IPS-18c (cell line): ENCODE measurements around the gene TNIP1.

ENCODE experiments used
- H3K4me3 ChIP-seq: 2 replicates; pipeline ENCODE4 v1.7.0; 2013; ENCODE audit warnings: low read depth, mild to moderate bottlenecking, low read length, moderate library complexity; ENCODE audit not compliant: insufficient read depth
- H3K9me3 ChIP-seq: one replicate; pipeline ENCODE4 v1.6.1; 2013; ENCODE audit warnings: mild to moderate bottlenecking, low read length, moderate library complexity; ENCODE audit not compliant: control insufficient read depth, insufficient read depth

The TNIP1 gene, protein sequence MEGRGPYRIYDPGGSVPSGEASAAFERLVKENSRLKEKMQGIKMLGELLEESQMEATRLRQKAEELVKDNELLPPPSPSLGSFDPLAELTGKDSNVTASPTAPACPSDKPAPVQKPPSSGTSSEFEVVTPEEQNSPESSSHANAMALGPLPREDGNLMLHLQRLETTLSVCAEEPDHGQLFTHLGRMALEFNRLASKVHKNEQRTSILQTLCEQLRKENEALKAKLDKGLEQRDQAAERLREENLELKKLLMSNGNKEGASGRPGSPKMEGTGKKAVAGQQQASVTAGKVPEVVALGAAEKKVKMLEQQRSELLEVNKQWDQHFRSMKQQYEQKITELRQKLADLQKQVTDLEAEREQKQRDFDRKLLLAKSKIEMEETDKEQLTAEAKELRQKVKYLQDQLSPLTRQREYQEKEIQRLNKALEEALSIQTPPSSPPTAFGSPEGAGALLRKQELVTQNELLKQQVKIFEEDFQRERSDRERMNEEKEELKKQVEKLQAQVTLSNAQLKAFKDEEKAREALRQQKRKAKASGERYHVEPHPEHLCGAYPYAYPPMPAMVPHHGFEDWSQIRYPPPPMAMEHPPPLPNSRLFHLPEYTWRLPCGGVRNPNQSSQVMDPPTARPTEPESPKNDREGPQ

DNA sequence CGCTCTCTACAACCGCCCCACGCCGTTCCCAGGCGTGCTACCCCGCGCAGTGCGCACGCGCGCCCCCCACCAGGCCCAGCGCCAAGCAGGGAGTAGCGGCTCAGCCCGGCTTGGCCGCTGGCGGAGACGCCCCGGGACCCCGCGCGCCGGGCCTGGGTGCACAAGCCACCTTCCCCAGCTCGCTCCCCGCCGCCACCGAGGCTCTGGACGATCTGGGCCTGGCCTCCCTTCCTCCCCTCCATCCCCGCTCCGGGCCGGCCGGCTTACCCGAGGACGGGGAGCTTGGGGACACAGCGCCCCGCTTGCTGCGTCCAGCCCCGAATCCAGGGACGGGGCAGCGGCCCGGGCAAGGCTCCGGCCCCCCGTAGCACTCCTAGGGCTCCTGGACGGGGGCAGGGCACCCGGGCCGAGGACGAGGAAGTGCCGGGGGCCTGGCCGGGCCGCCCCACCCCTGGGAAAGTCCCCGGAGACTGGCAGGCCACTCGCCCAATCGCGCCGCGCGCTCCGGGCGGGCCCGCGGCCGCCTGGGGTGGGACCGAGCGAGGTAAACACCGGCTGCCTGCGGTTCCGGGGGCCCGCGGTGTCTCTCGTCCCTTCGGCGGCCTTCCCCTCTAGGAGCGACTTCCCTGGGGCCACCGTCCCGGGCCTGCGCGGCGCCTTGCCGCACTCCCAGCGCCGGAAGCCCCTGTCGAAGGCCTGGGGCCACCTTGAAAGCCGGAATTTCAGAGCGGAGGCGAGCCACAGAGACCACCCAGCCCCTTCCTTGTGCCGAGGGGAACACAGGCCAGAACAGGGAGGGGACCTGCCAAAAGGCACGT is at the start of gene TNIP1:
Gene TNIP1, minus strand, starts transcription at position 422 of the 818 bp plus-strand sequence. CDS start 15,939 bp downstream, outside the sequence.
- peak within 1 kb of the TSS; percentile 96 for H3K4me3 ChIP-seq
- peaks cover 2% of the 10 kb centered on the region for H3K9me3 ChIP-seq

DNA sequence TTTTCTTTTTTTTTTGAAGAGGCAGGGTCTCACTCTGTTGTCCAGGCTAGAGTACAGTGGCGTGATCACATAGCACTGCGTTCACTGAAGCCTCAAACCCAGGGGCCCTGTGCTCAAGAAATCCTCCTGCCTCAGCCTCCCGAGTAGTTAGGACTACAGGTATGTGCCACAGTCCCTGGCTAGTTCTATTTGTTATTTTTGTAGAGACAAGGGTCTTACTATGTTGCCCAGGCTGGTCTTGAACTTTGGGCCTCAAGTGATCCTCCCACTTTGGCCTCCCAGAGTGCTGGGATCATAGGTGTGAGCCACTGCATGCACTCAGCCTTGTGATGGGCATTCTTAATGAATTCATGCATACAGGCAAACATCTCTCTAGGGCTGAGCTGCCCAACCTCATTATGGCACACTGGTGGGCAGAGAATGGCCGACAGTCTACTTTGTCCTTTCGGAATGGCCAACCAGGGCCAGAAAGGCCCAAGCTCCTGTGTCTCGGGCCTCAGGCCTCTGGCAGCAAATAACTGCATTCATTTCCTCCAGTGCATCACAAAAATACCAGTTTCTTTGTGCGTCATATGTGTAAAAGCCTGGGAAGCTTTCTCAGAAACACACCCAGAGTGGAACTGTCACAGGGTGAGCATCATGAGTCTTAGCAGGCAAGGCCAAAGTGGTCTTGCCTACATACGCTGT is 49.5 kb upstream of the TNIP1 start:
- Histone ChIP-seq H3K9me3 (no peaks in the 10 kb centered on the region), H3K4me3 (no peak overlapping the region)

DNA sequence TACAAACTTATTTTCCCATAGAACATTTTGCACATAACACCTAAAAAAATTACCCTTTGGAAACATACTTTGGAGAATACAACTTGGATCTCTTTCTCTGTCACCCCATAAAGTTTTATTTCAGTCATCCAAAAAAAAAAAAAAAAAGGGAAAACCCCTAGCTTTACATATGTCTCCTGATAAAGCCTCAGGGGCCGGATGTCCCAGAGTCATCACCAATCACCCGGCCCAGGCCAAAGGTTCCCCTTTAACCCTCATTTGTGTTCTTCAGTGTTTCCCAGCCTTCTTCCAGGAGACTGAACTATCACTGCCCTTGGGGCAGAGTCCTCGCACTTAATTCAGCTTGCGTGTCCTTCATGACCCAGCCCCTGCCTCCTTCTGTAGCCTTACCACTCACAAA is 48.0 kb upstream of the TNIP1 start:
- Histone ChIP-seq H3K9me3 (no peaks in the 10 kb centered on the region), H3K4me3 (no peak overlapping the region)

DNA sequence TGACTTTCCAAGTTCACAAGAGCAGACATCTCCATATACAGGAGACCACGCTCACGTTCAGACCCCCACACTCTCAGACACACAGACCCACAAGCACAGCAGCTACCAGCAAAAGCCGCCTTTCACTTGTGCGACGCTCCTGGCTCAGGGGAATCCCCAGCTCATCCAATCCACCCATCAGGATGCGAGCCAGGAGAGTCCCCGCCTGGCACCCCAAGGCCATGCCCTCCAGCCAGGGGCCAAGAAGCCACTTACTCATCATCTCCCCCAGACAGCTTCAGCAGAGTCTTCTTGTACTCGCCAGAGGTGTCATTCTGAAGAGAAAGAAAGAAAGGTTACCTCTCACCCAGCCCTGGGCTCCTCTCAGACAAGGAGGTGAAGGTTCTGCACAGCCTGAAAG is 47.1 kb upstream of the TNIP1 start:
- H3K9me3 ChIP-seq: no peaks in the 10 kb centered on the region
- H3K4me3 ChIP-seq: no peak overlapping the region

DNA sequence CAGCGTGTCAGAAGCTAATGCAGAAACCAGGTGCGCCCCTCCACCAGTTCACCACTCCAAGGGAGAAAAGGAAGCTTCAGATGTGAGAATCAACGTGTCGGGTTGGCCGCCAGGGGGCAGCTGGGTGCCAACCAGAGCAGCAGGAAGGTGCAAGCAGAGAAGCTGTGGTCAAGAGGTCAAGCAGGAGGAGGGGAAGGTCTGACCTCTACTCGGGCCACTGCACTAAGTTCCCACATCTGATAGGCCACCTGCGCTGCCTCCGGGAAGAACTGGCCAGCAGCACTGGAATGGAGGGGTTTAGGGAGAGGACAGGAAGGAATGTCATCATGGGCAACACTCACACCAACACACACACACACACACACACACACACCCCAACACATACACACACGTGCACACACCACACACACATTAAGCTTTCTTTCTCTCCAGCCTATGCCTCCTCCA is 45.4 kb upstream of the TNIP1 start:
- H3K9me3 ChIP-seq: no peaks in the 10 kb centered on the region
- H3K4me3 ChIP-seq: no peak overlapping the region

DNA sequence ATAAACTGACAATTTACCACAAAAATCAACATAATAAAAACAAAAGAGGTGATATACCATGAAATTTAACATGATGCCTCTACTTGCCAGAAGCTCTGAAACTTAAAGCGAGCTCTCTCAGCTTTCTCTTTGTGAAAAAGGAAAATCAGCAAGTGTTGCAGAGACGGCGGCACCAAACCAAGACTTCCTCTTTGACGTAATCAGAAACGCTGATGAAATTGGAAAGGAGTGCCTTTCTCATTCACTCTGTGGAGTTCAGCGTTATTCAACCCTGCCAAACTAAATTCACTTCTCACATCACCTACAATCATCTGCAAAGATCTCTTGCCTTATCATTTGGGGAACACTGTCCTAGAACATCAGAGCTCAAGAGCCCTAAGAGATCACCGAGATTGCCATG is 44.6 kb upstream of the TNIP1 start:
- Histone ChIP-seq H3K9me3 (no peaks in the 10 kb centered on the region), H3K4me3 (no peak overlapping the region)

DNA sequence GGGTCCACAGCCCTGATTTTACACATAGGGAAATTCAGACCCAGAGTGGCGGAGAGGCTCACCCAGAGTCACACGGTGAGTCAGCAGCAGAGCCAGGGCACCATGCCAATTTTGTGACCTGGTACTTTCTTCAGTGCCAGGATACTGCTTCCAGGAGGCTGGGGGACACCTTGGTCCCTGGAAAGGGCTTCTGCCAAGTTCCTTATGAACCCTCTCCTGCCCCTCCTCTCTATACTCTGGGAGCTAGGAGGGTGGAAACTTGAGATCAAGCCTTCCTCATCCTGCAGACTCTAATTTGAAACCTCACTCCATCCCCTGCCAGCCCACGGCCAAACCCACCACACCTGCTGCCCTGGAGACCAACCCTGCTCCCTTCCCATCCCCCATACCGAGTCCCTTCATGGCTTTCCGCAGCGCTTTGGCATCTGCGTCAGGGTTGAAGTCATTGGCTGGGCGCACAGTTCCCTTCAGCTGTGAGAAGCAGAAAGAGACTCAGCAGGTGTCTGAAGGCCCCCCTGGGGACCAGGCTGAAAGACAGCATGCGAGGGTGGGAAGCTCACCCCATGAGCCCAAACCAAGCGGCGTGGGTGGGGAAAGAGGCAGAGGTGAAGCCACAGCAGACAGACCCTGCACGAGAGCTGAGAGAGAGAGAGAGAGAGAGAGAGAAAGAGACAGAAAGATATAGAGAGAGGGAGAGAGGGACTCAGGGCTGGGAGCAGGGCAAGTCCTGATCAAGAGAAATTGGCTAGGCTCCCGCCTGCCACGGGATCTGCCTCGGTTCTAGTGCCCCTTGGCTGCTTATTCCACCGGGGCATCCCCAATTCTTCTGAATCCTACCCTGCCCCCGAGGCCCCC is 43.3 kb upstream of the TNIP1 start:
- Histone ChIP-seq H3K9me3 (no peaks in the 10 kb centered on the region), H3K4me3 (no peak overlapping the region)

DNA sequence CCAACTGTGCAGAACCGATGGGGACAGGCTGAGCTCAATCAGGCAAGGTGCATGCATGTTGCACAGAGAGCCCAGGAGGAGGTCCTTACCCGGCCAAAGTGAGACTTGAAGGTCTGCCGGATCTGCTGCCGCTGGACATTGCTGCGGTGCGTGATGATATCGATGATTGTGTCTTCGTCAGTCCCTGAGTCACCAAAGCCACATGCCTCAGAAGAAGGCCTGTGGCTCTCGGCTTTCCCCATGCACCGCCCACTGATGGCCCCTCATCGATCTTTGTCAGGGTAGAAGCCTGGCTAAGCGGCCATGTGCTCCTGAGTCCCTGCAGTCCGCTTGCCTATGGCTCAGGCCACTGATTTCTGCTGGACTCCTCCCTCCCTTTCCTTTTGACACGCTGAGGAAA is 42.0 kb upstream of the TNIP1 start:
- no peaks in the 10 kb centered on the region for H3K9me3 ChIP-seq
- H3K4me3 ChIP-seq: no peak overlapping the region

DNA sequence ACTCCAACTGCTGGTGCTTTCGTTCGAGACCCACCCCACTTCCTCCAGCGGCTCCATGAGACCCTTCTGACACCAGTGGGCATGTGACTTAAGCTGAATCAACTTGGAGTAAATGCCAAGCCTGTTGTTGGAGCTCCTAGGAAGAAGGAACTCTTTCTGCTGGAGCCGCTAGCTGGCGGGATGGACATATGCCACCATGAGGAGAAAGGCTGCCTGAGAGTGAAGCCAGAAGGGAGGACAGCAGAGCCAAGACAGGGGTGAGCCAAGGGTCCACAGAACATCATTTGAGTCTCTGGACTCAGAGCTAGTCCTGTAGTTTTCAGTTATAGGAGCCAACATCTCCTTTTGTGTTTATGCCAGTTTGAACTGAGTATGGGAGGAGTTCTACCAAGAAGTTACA is 40.8 kb upstream of the TNIP1 start:
- no peaks in the 10 kb centered on the region for H3K9me3 ChIP-seq
- no peak overlapping the region for H3K4me3 ChIP-seq

DNA sequence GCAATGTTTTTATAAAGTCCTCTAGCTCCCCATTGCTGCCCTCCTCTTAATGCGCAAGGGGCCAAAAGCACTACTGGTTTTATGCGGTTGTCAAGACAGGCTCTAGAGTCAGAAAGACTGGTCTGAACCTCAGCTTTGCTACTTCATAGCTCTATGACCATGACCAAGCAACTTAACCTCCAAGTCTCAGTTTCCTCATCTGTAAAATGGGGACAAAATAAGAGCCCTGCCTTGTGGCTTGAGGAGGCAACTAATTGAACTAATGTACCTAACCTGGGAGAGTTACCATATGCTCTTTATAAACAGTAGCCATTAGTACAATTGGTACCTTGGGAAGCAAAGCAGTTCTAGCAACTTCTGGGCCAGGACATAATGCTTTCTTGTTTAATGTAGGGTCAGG is 40.3 kb upstream of the TNIP1 start:
- Histone ChIP-seq H3K9me3 (no peaks in the 10 kb centered on the region), H3K4me3 (no peak overlapping the region)

DNA sequence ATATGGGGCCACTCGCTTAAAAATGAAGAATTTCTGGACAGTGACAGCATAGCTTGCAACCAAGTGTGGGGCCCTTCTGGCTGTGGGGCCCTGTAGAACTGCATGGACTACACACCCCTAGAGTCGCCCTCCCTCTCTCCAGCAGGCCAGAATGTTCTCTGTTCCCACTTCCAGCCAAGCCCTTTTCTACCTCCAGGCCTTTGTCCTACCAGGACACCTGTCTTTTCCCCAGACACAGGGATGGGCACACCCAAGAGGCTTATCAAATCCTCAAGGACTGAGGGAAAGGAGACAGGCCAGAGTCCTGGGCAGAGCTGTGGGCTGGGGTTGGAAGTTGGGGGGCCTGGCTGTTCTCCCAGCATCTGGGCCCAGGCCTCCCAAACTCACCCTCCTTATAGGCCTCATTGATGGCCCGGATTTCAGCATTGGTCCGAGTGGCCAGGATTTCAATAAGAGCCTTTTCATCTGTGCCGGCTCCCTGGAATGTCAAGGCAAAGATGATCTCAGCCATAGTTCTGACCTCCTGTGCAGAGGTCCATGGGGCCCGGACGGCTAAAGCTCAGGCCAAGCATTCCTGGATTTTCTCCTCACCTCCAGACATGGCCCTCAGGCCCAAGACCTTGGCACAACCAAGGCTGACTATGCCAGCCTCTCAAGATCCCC is 38.2 kb upstream of the TNIP1 start:
- H3K4me3 ChIP-seq: no peak overlapping the region

DNA sequence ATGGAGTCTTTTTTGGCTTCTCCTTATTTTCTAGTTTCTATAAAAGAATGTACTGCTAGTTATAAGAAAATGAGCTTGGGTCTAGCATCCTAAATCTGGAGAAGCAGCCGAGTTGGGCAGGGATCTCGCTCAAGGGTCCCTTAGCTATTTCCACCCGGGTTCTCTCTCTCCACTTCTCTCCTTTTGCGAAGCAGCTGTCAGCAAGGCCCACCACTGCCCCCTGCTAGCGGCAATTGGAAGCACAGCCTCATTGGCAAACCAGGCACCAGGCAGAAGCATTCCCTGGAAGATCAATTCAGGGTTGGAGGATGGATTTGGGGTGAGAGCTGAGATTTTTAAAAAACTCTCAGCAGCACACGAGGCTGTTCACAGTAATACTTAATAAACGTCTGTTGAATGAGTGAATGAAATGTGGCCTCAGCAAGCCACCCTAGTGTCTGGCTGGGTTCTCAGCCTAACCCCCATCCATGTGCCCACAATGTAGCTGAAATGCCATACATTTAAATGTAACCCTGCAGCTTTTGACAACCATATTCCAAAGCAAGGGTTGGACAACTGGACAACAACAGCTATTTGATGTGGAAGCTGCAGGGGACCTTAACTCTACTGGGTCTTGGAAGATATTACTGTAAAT is 34.6 kb upstream of the TNIP1 start:
- Histone ChIP-seq H3K4me3 (no peak overlapping the region), H3K9me3 (no peaks in the 10 kb centered on the region)

More for the DNA sequence above, 38.2 kb upstream of the TNIP1 start:
- H3K9me3 ChIP-seq: no peaks in the 10 kb centered on the region

DNA sequence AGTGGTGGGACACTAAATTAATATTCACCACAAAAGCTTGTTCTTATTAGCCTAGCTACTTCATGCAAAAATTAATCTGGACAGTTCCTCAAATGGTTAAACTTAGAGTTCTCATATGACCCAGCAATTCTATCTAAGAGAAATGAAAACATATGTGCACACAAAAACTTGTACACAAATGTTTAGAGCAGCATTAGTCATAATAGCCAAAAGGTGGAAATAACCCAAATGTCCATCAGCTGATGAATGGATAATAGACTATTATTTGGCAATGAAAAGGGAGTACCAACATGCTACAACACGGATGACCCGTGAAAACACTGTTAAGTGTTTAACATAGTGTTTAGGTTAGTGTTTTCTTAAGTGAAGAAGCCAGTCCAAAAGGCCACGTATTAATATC is 32.8 kb upstream of the TNIP1 start:
- H3K9me3 ChIP-seq: no peaks in the 10 kb centered on the region
- no peak overlapping the region for H3K4me3 ChIP-seq

DNA sequence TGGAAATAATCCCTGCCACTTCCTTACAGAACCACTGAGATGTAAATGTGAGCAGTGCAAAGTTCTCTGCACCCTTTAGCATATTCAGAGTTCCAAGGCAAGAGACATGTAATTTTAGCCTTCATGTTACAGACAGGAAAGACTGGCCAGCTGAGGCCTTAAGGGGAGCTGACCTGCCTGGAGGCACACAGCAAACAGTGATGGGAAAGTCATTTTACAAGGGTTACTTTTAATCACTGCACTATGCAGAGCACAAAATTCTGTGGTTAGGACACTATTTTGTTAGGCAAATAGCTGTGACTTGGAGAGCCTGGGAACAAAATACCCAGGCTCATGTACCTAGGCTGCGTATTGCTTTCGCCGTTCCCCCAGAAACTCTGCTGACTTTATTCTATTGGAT is 30.2 kb upstream of the TNIP1 start:
- Histone ChIP-seq H3K4me3 (no peak overlapping the region), H3K9me3 (no peaks in the 10 kb centered on the region)

DNA sequence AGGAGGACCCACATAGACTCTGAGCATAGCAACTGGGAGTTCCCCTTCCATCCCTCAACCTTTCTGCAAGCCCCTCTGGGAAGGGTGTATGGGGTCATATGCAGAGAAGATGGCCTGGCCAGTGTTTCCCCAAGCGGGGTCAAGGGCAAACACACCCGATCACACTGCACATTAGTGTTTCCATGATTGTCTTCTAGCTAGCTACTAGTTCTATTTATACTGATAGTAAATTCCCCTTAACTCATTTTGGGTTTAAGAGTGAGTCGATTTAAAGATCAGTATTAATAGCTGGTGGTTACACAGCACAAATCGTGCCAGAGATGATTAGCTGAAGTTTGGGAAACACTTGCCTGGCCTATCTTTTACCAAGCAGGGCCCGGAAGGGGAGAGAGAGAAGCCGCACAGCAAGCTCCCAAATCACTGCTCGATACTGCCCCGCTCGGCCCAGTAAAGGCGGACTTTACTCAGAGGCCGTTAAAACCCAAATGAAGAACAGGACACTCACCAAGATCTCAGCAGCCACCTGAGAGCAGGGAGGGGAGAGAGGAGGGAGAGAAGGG is 29.4 kb upstream of the TNIP1 start:
- Histone ChIP-seq H3K4me3 (no peak overlapping the region), H3K9me3 (no peaks in the 10 kb centered on the region)
